Activated T-cell treated with anti-CD3 and anti-CD28 coated beads for 48 hours (primary cell): ENCODE data around the gene MORN1.

ENCODE experiments used
- DNase-seq: peaks from one replicate; pipeline ENCODE4 v3.0.0-alpha.2; 2020; ENCODE audit warnings: low read depth

Gene MORN1

GRCh38 chr1:2273401-2274090 lies 117.8 kb downstream of the MORN1 start:
- DNase-seq, result no peak

- DNase-seq, result no peak
Measured at GRCh38 chr1:2272686-2273400, 118.5 kb downstream of the MORN1 start.

GRCh38 chr1:2271841-2272655 lies 119.3 kb downstream of the MORN1 start:
- no peak for DNase-seq
